GM03348 (cell line): ENCODE measurements around the gene PFKFB4.
A peak's percentile ranks its signal among the peaks of the same experiment; 100 is the strongest.

Experiments used
- DNase-seq: peaks from one replicate; pipeline ENCODE4 v3.0.0; 2012; ENCODE audit warnings: low spot score

Gene PFKFB4

DNA sequence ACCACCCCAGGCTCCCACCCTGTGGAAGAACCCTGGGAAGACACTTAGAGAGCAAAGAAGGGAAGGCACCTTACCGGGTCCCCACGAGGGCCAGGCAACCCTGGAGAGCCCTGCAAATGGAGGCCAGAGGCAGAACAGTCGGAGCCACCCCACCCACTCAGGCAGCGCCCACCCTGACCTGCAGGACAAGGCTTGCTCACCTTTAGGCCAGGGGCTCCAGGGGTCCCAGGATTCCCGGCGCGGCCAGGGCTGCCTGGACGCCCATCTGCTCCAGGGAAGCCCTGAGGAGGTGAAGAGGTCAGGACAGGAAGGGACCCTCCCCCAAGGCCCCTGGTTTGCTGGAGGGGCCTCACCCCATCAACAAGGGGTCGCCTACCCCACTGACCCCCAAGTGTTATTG is 28.2 kb upstream of the PFKFB4 start:
- no peak for DNase-seq

DNA sequence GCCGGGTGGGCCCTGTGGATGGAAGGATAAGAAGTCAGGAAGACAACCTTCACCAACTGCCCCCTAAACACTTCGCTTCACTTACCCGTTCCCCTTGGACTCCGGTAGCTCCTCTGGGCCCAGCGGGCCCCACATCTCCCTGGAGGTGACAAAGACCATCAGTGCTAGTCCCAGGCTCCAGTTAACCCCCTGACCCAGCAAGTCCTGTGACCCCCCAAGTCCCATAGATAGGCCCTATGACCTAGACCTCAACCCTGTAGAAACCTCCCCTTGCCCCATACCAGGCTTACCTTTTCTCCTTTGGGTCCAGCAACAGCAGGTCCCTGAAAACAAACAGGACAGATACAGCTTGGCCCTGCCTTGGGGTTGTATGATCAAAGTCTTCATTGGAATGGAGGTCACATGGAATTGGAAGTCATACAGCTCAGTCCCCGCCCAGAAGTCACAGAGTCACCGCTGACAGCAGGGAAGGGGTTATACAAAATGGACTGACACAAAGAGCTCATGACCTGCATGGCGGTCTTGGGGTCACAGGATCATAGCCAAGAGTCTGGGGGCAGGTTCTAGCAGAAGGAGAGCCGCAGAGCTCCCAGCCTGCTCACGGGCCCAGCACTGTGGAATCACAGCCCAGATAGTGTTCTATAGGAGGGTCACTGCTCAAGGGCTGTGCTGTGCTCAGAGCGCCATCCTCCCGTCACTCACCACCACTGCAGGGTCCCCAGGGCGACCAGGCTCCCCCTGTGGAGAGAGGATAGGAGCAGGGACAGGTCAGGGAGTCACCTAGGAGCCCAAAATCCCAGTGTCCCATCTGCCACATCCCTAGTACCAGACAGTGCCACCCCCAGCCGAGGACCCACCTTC is 25.2 kb upstream of the PFKFB4 start:
- DNase-seq: no peak

DNA sequence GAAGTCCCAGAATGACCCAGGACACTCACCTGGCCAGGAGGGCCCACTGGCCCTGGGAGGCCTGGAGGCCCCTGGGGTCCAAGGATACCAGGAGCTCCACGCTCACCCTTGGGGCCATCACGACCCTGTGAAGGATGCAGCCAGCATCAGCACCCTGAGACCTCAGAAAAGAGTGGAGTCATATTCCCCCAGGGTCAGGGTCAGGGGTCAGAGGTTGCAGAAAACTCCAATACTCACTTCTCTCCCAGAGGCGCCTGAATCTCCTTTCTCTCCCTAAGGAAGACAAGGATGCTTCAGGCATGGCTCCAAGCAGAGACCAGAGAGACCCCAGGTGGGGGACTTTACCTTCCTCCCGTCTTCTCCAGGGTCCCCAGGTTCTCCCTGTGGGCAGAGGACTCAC is 20.0 kb upstream of the PFKFB4 start:
- DNase-seq: no peak

DNA sequence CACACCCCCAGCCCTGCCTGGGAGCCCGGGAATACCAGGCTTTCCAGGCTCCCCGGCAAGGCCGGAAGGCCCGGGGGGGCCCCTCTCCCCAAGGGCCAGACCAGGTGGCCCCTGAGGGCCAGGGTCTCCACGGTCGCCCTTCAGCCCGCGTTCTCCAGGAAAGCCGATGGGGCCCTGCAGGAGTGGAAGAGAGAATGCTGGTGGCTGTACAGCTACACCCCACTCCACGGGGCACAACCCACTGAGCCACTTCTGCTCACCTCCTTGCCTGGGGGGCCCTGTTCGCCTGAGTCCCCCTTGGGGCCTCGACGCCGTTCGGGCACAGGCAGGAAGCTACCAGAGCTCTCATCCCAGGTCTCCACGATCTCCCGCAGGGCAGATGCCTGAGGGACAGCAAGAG is 18.8 kb upstream of the PFKFB4 start:
- DNase-seq: no peak

DNA sequence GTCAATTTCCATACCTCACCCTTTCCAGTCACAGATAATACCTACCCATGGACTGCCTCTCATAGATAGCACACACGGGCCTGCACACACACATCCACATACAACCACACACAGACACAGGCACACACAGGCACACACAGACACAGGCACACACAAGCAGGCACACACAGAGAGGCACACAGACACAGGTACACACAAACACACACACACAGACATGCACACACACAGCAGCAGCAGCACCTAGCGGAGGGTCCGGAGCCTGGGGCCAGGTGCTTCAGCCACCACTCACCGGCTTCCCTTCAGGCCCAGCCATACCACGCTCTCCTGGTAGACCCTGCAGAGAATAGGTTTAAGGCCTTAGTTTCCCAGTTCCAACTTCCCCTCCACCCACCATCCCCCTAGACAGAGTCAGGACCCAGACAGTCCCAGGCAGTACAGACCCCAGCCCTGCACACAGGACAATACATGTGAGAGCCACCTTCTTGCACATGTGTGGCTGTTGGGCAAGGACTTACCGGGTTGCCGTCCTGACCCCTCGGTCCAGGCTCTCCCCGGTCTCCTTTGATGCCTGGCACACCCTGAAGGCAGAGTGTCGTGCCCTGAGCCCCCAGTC is 17.5 kb upstream of the PFKFB4 start:
- DNase-seq: no peak

DNA sequence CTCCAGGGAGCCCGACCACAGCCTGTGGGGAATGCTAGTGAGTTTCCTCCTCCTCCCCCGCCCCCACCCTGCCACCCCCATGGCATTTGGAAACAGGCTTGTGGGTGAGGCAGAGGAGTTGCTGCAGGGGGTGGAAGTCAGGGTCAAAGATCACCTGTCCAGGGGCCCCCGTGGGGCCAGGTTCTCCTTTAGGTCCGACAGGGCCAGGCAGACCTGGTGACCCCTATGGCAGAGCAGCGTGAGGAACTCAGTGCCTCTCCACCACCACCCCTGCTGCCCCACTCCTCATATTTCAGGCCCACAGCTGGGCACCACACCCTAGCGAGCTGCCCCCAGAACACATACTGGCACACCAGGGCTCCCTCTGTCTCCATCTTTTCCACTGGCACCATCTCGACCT is 15.9 kb upstream of the PFKFB4 start:
- no peak for DNase-seq

DNA sequence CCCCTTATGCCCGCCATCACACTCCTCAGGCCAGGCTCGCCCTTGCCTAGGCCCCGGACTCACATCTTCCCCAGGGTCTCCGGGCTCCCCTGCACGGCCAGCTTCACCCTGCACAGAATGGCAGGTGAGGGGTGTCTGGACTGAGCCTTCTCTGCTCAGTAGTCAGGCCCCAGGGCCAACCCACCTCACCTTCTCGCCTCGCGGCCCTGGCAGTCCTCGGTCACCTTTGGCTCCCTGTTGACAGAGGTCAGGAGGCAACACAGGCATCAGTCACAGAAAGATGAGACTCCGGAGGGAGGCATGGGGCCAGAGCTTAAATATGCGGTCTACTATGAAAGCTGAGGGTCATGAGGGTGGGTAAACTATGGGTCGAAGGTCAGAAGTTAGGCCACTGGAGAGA is 15.3 kb upstream of the PFKFB4 start:
- no peak for DNase-seq

DNA sequence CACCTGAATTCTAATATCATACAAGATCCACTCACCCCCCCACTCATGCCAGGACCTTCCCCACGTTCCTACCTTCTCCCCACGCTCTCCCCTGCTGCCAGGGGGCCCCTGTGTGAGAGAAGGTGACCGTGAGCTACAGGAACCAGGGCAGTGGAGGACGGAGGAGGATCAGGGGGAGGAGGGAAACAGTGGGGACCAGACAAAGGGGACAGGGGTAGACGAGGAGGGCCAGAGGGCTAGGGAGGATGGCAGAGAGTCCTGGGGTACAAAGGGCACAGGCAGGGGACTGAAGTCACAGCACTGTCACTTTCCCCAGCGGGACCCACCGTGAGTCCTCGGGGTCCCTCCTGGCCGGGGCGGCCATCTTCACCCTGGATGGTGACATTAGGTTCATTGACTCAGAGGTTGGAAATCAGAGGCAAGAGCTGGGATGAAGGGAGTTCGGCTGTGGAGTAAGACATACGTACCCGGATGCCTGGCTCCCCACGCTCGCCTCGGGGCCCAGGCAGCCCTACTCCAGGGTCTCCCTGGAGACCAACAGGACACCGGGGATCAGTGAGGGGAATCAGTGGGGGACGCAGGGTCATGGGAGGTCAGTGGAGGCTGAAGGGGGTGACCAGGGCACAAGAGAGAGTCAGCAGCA is 13.3 kb upstream of the PFKFB4 start:
- no peak for DNase-seq

DNA sequence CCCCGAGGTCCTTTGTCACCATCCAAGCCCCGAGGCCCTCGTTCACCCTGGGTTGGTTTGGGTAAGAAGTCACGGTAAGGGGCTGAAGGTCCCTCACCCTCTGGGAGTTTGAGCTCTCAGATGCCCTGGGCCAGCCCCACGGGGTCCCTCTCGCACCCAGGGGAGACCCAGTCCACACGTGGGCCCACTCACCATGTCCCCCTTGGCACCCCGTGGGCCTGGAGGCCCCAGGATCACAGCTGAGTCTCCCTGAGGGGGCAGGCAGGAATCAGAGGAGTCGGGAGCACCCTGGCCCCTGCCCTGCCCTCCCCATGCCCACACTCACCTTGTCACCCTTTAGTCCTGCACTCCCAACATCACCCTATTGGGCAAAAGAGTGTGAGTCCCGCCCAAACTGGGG is 12.8 kb upstream of the PFKFB4 start:
- DNase-seq: no peak

DNA sequence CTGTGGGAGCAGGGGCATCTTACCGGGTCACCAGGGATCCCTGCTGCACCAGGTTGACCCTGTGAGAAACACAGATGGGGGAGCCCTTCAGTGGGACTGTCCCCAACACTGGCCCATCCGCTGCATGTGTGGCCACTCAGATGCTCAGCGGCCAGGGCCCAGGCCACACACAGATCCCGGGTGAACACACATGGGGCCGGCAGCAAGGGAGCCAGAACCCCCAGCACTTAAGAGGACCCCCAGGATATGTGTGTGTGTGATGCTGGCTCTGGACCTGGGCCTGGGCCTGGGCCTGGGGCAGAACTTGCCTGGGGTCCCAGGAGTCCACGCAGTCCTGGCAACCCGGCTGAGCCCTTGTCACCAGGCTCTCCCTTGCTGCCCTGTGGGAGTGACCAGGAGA is 11.9 kb upstream of the PFKFB4 start:
- no peak for DNase-seq

DNA sequence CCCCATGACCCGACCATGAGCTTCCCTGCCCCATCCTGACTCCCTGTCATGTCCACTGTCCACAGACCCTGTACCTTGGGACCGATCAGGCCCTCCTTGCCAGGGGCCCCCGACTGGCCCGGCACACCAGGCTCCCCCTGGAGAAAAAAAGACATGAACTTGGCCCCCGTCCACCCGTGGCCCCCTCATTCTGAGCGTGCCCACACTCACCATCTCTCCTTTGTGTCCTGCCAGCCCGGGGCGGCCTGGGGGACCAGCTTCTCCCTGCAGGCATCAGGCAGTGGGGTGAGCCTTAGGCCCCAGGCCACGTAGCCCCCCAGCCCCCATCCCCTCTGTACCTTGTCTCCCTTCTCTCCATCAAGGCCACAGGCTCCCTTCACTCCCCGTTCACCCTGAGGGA is 10.9 kb upstream of the PFKFB4 start:
- DNase-seq: no peak

DNA sequence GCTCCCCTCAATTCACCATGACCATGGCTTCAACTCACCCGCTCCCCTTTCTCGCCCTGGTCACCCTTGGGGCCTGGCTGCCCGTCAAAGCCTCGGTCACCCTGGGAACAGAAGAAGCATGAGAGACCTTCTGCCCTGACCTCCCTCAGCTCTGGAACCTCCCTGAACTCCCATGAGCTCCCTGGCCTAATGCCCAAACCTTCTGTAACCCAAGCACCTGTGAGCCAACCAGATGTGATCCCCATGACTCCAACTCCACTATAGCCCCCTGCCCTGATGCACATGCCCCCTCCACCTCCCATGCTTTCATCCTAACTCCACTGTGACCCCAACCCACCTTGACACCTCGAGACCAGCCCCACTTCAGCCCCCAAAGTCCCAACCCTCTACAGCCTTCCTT is 10.5 kb upstream of the PFKFB4 start:
- DNase-seq: no peak

DNA sequence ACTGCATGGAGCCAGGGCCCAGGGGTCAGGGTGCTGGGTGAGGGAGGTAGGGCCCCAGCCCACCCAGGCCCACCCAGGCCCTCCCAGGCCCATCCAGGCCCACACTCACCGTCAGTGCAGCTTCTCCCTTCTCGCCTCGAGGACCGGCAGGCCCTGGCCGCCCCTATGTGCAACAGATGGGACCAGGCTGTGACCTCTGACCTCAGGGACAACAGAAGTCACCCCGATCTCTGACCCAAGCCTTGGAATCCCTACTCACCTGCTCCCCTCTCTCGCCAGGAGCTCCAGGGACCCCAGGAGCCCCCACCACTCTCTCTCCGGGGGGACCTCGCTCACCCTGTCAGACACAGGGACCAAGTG is 9.8 kb upstream of the PFKFB4 start:
- DNase-seq: no peak

DNA sequence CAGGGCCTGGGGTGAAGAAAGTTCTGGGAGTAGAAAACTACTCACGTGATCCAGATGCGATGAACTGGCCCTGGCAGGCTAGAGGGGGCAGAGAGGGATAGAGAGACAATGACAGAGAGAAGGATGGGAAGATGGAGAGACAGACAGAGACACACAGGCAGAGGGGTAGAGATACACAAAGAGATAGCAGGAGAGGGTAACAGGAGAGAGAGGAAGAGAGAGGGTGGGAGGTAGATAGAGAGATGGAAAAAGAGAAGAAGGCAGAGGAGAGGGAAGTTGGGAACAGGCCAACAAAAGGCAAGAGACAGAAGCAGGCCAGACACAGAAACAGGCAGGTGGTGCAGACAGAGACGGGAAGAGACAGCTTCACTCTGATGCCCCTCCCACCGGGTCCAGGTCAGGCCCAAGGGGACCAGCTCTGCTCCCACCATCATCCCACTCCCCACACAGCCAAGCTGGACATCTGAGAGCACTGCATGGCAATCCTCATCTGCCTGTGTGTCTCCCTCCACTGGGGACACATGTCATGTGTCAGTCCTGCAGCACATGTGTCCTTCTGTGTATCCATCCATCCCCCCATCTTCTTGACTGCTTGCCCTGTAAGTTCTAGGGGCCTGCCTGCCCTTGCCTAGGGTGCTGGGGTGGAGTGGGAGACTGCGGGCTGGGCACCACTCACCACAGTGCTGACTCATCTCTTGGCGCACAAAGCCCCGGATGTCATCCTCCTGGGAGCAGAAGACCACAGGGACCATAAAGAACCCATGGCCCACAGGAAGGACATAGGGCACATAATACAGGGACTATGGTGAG is 9.2 kb upstream of the PFKFB4 start:
- peak; percentile 91 for DNase-seq

DNA sequence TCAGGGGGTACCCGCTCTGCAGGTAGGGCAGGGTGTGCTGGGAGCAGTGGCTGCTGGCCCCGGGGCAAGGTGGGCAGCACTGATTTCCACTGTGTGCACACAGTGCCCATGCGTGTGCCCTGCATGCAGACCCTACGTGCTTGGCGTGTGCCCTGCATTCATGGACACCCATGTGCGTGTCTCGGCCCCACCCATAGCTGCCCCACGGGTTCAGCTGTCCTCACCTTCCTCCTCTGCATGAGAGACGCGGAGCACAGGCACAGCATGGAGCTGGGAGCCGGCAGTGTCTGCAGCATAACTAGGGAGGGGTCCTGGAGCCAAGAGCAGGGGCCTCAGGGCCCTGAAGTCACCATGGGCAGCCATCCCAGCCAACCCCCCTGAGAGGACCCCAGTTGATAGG is 8.6 kb upstream of the PFKFB4 start:
- no peak for DNase-seq

DNA sequence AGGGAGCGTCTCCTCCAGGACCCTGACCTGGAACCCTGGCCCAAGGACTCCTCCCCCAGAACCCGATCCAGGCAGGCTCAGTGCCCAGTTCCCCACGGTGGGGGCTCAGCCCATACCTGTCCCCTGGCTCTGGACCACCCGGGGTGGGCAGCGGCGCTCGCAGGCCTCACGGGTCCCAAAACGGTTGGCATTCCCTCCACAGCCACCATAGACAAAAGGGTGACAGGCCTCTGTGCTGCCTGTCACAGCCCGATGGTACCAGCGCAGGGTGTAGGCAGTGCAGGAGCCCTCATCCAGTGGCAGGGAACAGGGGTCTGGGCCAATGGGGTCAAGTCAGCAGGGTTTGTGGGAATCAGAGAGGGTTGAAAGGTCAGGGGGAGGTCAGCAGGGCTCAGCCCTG is 8.1 kb upstream of the PFKFB4 start:
- no peak for DNase-seq

DNA sequence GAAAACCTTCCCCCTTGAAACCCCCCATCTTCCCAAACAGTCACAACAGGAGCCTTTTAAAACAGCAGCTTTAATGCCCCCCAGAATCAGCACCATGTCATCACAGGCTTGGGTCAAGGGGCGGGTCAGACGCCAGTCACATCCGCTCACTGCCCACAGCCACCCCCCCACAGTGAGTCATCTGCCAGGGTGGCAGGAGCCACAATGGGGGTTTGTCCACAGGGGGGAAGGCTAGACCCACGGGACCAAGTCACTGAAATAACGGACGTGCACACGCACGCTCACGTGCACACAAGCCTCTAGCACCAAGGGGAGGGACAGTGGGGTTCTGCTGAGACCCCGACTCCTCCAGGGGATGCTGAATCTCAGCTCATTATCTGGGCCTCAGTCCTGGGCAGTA is 7.4 kb upstream of the PFKFB4 start:
- DNase-seq: peak; percentile 82

DNA sequence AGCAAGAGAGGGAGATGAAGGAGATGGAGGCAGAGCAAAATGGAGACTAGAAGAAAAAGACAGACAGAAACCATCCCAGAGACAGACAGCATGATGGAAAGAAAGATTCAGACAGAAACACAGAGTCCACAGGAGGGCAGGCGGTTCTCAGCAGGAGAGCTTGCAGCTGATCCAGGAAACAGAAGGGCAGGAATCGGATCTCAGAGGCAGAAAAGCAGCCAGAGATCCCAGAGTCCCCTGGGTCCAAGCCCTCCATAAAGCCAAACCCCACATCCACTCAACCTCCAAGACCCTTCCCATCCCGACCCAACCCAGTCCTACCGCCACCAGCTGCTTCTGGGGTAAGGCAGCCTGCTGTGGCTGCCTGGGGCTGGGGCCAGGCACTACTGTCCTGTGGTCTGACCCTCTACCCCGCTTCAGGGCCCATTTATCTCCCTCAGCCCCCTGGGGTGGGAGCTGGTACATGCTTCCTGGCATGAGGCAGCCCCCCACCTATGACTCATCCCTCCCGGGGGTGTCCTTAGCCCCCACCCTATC is 6.8 kb upstream of the PFKFB4 start, which contains the start of gene UCN2:
TSS of gene UCN2 (minus strand) at position 400 of the 537 bp plus-strand sequence. CDS start 657 bp downstream, outside the sequence.
- DNase-seq: no peak

DNA sequence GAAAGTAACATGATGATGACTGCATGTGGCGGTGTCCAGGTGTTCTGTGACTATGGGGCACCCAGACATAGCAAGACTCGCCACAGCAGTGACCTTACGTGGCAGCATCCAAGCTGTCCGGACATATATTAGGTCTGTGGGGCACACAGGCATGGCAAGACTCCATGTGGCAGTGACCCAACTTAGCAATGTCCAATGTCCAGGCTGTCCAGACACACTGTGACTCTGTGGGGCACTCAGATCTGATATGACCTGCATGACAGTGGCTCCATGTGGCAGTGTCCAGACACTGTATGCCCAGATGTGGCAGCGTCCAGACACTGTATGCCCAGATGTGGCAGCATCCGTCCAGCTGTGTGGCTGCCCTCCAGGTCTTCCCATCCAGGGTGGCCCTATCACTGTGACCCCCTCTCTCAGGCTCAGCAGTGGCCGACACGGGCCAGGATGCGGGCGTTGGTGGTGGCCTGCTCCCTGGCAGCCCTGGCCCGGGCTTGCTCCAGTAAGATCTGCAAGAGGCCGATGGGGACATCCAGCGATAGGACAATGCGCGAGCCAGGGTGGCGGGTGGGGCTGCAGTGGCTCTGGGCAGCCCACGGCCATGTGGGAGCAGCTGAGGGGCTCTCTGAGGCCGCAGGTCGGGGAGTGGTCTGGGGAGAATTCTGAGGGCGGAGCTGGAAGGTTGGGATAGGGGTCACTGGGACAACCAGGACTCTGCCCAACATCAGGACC is 5.9 kb upstream of the PFKFB4 start:
- no peak for DNase-seq

DNA sequence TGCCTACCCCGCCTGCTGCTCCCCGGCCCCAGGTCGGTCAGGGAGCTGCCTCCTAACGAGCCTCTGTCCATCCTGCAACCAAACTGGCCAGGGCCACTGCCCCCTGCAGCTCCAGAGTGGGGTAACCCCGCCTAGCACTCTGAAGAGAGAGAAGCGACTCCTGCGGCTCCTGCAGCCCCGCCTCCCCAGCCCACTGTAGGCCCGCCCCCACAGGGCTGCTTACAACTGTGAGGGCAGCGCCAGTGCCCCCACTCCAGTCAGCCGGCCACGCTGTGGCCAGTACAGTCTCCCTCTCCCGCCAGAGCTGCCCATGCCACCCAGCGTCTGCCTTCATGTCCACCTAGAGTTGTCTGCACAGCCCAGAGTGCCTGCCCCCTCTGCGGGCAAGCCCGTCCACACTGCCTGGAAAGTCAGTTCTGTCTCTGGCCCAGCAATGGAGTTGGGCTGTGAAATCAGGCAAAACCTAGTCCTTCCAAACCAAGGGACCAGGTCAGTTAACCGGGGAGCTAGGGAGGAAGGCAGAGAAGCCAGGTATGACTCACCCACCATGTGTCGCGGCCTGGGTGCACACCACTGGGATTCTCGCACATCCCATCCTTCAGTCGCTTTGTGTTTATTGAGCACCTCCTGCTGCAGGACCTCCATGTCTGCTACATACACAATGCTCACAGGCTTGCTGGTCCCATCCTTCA is 4.6 kb upstream of the PFKFB4 start:
- peak; percentile 28 for DNase-seq

DNA sequence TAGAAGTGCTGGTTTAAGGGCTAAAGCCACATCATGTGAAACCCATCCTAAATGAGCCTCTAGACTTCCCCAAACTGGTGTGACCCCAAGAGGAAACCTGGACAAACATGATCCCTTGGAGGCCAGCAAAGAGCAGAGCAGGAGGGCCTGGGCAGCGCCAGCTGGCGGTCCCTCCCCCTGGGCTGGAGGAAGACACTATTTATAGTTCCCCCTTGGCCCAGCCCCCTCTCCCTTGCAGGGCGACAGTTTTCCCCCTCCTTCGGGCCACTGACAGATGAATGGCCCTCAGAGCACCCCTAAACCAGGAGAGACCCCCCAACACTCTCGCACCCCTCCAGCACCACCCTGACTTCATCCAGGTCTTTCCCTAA is 4.0 kb upstream of the PFKFB4 start:
- no peak for DNase-seq
